ENCODE results near the gene ST6GALNAC2.

Gene ST6GALNAC2

GRCh38 chr17:76599694-76600460 lies 14.2 kb upstream of the ST6GALNAC2 start:
- DNase-seq (ENCODE audit: low read depth in 3 of 3) = no peak

DNA sequence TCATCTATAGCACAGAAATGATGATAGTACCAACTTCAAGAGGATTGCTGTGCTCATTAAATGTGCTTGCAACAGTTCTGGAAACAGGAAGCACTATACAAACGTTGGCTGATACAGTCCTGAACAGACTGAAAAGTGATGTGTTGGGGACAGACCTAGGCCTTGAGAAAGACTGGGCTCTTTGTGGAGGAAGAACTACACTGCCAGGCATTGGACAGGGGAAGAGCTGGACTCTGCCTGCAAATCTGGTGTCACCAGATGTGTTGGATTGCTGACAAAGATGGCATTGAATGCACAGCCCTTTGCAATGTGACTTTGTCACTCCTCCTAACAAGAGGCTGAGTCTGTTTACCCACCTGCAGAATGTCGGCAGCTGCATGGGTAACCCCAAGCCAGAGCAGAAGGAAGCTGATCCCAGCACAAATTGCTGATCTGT lies 12.4 kb upstream of the ST6GALNAC2 start:
- DNase-seq (ENCODE audit: low read depth in 3 of 3) = no peak

GRCh38 chr17:76597156-76598003 lies 11.7 kb upstream of the ST6GALNAC2 start:
- DNase-seq (ENCODE audit: low read depth in 3 of 3) = no peak

GRCh38 chr17:76594690-76595089 lies 9.0 kb upstream of the ST6GALNAC2 start:
- DNase-seq (ENCODE audit: low read depth in 3 of 3) = no peak

GRCh38 chr17:76593959-76594358 lies 8.3 kb upstream of the ST6GALNAC2 start:
- DNase-seq (ENCODE audit: low read depth in 3 of 3) = no peak

GRCh38 chr17:76593384-76593826 lies 7.7 kb upstream of the ST6GALNAC2 start:
- no peak for DNase-seq (ENCODE audit: low read depth in 3 of 3)

GRCh38 chr17:76588182-76588581 lies 2.5 kb upstream of the ST6GALNAC2 start:
- no peak for DNase-seq (ENCODE audit: low read depth in 3 of 3)

DNA sequence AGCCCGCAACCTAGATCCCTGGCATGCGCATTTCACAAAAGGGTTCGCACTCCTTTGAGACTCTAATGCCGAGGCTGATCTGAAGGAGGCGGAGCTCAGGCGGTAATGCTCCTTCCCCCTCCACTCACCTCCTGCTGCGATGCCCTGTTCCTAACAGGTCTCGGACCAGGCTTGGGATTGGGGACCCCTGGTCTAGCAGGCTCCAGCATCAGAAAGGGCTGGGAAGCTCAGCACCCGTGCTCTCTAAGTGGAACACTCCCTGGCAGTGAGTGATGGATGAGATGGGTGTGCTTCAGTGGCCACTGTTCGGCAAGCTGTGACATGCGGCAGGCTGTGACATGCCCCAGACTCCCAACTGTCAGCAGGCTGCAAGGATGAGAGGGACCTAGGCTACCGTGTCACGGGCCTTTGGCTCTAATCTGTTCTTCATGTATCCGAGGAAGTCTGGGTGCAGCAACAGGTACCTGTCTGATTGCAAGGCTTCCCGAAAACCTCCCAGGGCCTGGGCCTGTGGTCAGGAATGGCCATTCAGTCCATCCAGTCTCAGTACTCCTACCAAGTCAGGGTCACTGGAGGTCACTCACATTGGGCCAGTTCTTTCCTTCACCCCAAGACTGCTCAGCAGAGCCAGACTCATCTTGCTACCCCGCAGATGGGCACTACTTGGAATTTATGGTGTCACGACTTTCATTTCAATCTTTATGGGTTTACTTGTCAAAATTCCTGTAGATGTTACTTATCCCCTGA lies 1.3 kb upstream of the ST6GALNAC2 start:
- DNase-seq (ENCODE audit: low read depth in 3 of 3) = no peak

- no peak for DNase-seq (ENCODE audit: low read depth in 3 of 3)
These were observed 519 bp downstream of the ST6GALNAC2 start for GRCh38 chr17:76585033-76585648.

GRCh38 chr17:76584427-76585032 lies 1.1 kb downstream of the ST6GALNAC2 start:
- DNase-seq (ENCODE audit: low read depth in 3 of 3) = no peak

DNA sequence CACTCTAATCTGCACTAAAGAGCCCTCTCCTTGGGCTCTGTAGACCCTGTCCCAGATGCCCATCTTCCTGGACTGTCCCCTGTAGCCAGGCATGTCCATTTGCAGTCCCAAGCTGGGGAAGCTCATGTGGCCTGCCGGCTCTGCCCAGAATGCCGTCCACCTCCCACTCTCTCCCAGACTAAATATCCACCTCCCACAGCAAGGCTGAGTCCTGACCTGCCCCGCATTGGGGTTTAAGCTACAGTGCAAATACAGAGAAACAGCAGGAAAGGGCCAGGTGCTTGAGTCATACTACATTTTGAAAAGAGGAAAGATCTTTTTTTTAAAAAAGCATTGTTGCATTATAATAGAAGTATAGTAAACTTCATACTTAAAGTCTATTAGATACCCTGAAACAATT lies 3.0 kb downstream of the ST6GALNAC2 start:
- no peak for DNase-seq (ENCODE audit: low read depth in 3 of 3)

- no peak for DNase-seq (ENCODE audit: low read depth in 3 of 3)
These were observed 4.1 kb downstream of the ST6GALNAC2 start for GRCh38 chr17:76581515-76581914.

- no peak for DNase-seq (ENCODE audit: low read depth in 3 of 3)
These were observed 6.4 kb downstream of the ST6GALNAC2 start for GRCh38 chr17:76579281-76579680.

DNA sequence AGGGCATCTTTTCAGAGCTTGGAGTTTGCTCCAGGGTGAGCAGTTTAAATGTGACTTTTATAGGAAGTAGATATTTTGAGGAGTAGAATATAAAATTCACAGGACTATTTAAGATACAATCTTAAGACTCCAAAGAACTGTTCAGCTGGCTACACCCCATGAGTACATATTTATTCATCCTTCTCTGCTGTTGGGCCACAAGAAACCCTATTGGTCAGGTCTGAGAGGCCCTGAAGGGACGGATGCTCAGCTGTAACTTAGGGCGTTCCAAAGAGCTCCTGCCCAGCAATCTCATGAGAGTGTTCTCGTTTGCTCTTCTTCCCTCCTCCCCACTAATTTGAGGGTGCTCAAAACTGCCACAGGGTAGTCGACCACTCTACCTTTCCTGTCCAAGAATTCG lies 7.3 kb downstream of the ST6GALNAC2 start:
- DNase-seq (ENCODE audit: low read depth in 3 of 3) = no peak

- DNase-seq (ENCODE audit: low read depth in 3 of 3) = no peak
These were observed 7.8 kb downstream of the ST6GALNAC2 start for GRCh38 chr17:76577876-76578275.

DNA sequence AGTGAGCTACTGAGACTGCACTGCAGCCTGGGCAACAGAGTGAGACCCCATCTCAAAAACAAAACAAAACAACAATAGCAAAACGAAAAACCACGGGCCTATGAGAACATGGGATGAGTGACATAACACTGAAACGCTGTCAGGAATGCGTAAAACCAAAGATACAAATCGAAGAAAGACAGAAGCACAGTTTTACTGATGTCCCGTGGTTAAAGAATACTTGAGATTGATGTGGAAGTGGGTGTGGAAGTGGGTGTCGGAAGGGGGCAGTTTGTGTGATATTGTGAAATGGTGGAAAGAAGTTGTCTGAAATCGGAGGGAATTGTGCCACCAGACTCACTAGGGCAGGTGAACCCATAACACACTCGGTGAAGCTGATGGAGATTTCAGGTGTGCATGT lies 9.5 kb downstream of the ST6GALNAC2 start:
- no peak for DNase-seq (ENCODE audit: low read depth in 3 of 3)

- no peak for DNase-seq (ENCODE audit: low read depth in 3 of 3)
These were observed 10.1 kb downstream of the ST6GALNAC2 start for GRCh38 chr17:76575570-76575969.

DNA sequence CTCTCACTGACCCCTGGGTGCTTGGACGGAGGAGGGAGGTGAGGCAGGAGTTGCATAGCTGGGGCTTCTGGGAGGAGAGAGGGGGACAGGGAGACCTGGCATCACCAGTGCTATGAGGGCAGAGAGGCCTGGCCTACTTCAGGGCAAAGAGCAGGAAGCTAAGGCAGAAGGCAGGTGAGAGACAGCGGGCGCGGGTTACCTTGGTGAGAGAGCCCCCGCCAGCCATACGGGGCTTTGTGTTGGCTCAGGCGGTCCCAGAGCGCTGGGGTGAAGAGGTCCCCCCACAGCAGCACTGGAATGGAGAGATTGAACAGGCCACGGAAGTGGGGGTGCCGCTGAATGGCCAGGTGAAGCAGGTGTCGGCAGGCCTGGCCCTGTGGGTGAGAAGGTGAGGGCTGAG lies 11.5 kb downstream of the ST6GALNAC2 start:
- DNase-seq (ENCODE audit: low read depth in 3 of 3) = no peak

GRCh38 chr17:76573096-76573495 lies 12.6 kb downstream of the ST6GALNAC2 start:
- no peak for DNase-seq (ENCODE audit: low read depth in 3 of 3)

DNA sequence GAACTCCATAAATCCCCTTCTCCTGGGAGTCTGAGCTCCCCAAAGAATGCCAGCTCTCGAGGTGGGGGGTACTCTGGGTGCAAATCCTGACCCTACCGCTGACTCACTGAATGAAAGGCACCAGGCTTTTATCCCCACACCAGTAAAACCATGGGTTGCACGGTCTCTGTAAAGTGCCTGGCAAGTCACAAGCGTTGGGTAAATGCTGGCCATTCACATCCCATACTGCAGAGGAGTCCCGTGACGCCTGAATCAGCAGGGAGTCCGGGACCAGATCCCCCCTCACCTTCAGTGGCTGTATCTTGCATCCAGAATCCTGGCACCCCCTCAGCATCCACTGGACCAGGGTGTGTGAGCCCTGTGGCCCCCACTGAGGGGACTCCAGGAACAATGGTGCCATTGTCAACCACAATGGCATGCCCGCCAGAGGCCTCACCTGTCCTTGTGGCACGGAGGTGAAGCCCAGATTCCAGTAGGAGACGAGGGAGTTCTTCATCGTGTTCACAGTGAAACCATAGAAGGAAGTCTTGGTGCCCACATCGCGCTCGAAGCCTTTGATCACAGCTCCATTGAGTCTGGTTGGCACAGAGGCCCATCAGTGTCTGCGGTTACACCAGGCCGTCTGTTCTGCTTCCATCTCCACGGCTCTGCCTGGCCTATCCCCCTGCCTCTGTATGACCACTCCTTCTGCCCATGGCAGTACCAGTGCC lies 13.3 kb downstream of the ST6GALNAC2 start:
- no peak for DNase-seq (ENCODE audit: low read depth in 3 of 3)

Data from stimulated activated CD4-positive, alpha-beta T cell treated with anti-CD3 and anti-CD28 coated beads, TNF-alpha, amount 100 ng/mL, for 48 hours (primary cell).